ENCODE measurements around the gene SLC1A2.

The SLC1A2 gene

DNA sequence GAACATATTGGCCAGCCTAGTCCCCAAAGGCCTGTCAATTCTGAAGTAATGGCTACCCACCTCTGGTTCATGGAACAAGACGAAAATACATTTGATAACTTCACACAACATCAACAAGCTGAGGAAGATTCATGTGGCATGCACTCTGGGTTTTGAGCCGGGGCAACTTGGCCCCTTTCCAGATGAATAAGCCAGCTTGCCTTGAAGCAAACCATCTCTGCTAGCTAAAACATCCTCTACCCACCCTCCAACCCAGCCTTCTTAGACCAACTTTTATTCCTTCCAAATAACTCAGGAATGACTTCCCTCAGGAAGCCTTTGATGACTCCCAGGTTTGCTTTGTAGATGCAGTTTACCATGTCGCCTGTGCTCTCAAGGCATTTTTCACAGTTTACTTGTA lies 94.4 kb downstream of the SLC1A2 start:
- DNase-seq (ENCODE audit: low read depth), result no peak
- H3K4me3 ChIP-seq (replicated peaks; ENCODE audit: low read depth, low read length), result no peak overlapping the region
- no peak for TF ChIP-seq CTCF (IDR thresholded peaks at IDR 0.05; ENCODE audit: low read length, missing control alignments)

DNA sequence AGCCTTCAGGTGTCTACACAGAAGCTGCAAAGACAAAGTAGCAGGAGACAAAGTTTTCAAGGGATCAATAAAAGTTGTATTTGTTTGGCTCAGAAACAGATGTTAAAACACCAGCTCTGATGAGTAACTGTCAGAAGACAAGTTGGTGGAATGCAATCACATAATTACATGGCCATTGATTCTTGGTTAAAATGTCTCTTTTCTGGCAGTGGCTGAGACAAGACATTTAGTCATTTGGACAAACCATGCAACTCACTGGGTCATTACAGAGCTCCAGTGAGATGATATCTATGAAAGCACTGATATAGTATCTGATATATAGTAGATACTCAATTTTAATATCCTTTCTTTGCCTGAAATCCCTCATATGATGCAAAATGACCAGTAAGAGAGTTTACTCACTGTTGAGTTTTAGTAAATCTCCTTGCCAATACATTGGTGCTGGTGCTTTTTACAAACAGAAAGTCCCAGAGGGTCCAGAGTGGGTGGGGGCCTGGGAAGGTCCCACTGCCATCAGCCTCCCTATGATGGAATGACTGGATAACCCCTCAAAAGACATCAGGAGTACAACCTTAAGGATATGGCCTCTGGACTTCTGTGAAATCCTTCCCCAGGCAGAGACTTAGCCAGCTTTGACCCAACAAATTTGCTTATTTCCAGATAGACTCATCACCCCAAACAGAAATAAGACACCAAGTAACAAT lies 95.0 kb downstream of the SLC1A2 start:
- DNase-seq (ENCODE audit: low read depth), result no peak
- TF ChIP-seq CTCF (IDR thresholded peaks at IDR 0.05; ENCODE audit: low read length, missing control alignments), result no peak
- no peak overlapping the region for H3K4me3 ChIP-seq (replicated peaks; ENCODE audit: low read depth, low read length)

- no peak for DNase-seq (ENCODE audit: low read depth)
- TF ChIP-seq CTCF (IDR thresholded peaks at IDR 0.05; ENCODE audit: low read length, missing control alignments), result no peak
- H3K4me3 ChIP-seq (replicated peaks; ENCODE audit: low read depth, low read length), result no peak overlapping the region
Measured at GRCh38 chr11:35323076-35323868, 96.1 kb downstream of the SLC1A2 start.

DNA sequence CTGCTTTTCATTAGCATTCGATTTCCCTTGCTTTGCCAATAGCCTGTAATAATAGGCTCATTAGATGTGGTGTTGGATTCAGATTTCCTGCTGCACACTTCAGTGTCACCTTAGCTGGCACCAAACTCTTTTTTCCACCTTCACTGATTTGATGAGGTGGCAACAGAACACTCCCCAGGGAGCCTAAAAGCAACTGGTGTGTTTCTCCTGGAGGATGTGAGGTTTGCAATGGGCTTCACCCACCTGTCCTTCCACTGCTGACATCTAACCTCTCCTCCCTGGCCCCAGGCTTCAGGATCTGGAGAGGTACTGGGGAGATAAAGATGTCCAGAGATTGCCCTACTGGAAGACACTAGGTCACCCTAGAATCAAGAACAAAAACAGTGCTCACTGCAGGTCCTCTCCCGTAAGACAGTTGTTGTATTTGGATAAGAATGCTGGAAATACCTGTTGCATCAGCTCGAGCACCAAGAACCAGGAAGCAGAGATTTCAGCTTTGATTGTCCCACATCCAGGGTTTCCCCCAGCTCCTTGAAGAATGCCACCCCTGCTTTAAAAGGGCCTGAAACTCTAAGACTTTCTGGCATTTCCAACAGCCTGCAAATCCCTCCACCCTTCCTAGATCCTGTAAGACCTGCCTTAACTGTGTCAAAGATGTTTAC lies 96.9 kb downstream of the SLC1A2 start:
- DNase-seq (ENCODE audit: low read depth), result no peak
- TF ChIP-seq CTCF (IDR thresholded peaks at IDR 0.05; ENCODE audit: low read length, missing control alignments), result no peak
- H3K4me3 ChIP-seq (replicated peaks; ENCODE audit: low read depth, low read length), result no peak overlapping the region

DNA sequence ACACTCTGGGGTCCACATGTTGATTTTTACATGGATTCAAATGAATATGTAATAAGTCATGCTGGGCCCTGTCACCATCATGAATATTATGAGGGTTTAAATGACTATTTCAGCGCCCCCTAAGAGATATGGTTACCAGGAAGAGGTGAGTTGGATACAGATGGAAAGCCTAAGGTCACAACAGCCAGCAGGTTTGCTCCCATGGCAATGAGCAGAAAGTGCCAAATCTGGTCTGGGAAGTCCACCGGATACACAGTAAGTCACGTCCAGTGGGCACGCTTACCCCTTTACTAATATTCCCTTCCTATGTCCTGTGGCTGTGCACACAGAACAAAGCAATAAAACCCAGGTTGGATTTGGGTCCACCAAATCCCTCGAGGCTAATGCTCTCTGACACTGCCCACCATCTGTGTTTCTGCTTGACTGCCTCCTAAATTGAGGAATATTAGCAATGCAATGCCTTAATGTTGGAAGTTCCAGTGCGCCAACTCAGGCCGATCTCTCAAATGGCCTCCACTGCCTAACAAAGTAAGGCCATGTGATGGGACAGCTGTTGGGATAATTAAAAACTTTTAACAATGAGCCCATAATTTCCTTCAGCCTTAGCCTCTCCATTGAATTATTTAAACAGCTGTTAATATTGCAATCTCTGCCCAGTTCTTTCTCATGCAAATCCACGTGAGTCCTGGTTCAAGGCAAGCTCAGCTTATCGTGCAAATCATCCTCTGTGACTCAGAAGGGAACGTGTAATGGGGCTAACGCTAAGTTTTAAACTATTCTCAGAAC lies 97.6 kb downstream of the SLC1A2 start:
- H3K4me3 ChIP-seq (replicated peaks; ENCODE audit: low read depth, low read length), result no peak overlapping the region
- DNase-seq (ENCODE audit: low read depth), result no peak
- TF ChIP-seq CTCF (IDR thresholded peaks at IDR 0.05; ENCODE audit: low read length, missing control alignments), result no peak

GRCh38 chr11:35321111-35321510 lies 98.2 kb downstream of the SLC1A2 start:
- no peak for DNase-seq (ENCODE audit: low read depth)
- no peak overlapping the region for H3K4me3 ChIP-seq (replicated peaks; ENCODE audit: low read depth, low read length)
- TF ChIP-seq CTCF (IDR thresholded peaks at IDR 0.05; ENCODE audit: low read length, missing control alignments), result no peak

Data from fibroblast of pulmonary artery (primary cell).